HepG2 (cell line): Measurements from ENCODE around the gene TTC24. TPM values are rescaled to one million over a fixed set of nuclear protein-coding genes. Genes with fewer than 3 reads are reported as not detected.

ENCODE experiments used
- FIP1L1 ChIP-seq: fragments of 200-400 bp; formaldehyde crosslinking; IDR thresholded peaks from 2 replicates; pipeline ENCODE4 v1.6.1; 2018; ENCODE audit warnings: low read depth, mild to moderate bottlenecking, low read length, moderate library complexity, borderline replicate concordance; ENCODE audit not compliant: insufficient read depth
- RBM22 ChIP-seq: fragments of 200-400 bp; formaldehyde crosslinking; optimal IDR thresholded peaks from 2 replicates; pipeline ENCODE3; 2017; ENCODE audit warnings: mild to moderate bottlenecking, low read length, moderate library complexity
- TCF12 ChIP-seq, 2 experiments: fragments of 450-650 bp in 1 of 2; sonication (generic) in 1 of 2; formaldehyde crosslinking in 1 of 2; IDR thresholded peaks; 2 replicates each; pipeline versions ENCODE4 v1.6.1 to v1.8.0; 2017 to 2022; ENCODE audit warnings: antibody characterized with exemption in 1 of 2, mild to moderate bottlenecking in 1 of 2, missing genetic modification reagents in 1 of 2, moderate library complexity in 1 of 2
- YY1 ChIP-seq: IDR thresholded peaks from 2 replicates; pipeline ENCODE4 v1.6.1; 2011; ENCODE audit warnings: low read length, low read depth, moderate library complexity, mild to moderate bottlenecking; ENCODE audit not compliant: insufficient read depth, insufficient replicate concordance
- ZFAT ChIP-seq: sonication (generic); formaldehyde crosslinking; conservative IDR thresholded peaks from 2 replicates; pipeline ENCODE4 v1.8.1; 2023; ENCODE audit warnings: missing genetic modification reagents, inconsistent platforms
- ZFP36L2 ChIP-seq: sonication (generic); formaldehyde crosslinking; IDR thresholded peaks from 2 replicates; pipeline ENCODE4 v1.4.0; 2020; ENCODE audit warnings: missing genetic modification reagents
- ZNF205 ChIP-seq: IDR thresholded peaks from 2 replicates; pipeline ENCODE4 v1.6.1; 2018; ENCODE audit warnings: missing biosample characterization, missing genetic modification reagents
- ZNF282 ChIP-seq: fragments of 450-650 bp; IDR thresholded peaks from 2 replicates; pipeline ENCODE4 v1.6.1; 2018; ENCODE audit not compliant: partially characterized antibody
- ZNF430 ChIP-seq: sonication (generic); formaldehyde crosslinking; IDR thresholded peaks from 2 replicates; pipeline ENCODE4 v1.9.0; 2021; ENCODE audit warnings: mild to moderate bottlenecking, missing genetic modification reagents
- ZNF543 ChIP-seq: sonication (generic); formaldehyde crosslinking; IDR thresholded peaks from 2 replicates; pipeline ENCODE4 v1.4.0; 2020; ENCODE audit warnings: mild to moderate bottlenecking, missing genetic modification reagents
- ZNF563 ChIP-seq: sonication (generic); formaldehyde crosslinking; IDR thresholded peaks from 2 replicates; pipeline ENCODE4 v1.8.0; 2022; ENCODE audit warnings: mild to moderate bottlenecking, moderate library complexity, missing genetic modification reagents
- ZNF567 ChIP-seq: sonication (generic); formaldehyde crosslinking; IDR thresholded peaks from 2 replicates; pipeline ENCODE4 v1.8.1; 2023; ENCODE audit warnings: mild to moderate bottlenecking, missing genetic modification reagents, borderline replicate concordance
- ZNF660 ChIP-seq: sonication (generic); formaldehyde crosslinking; IDR thresholded peaks from 2 replicates; pipeline ENCODE4 v1.5.1; 2020; ENCODE audit warnings: mild to moderate bottlenecking, low read depth, missing genetic modification reagents, borderline replicate concordance
- ZNF674 ChIP-seq: sonication (generic); formaldehyde crosslinking; IDR thresholded peaks from 2 replicates; pipeline ENCODE4 v1.5.0; 2020; ENCODE audit warnings: low read depth, mild to moderate bottlenecking, missing genetic modification reagents
- ZNF883 ChIP-seq: sonication (generic); formaldehyde crosslinking; IDR thresholded peaks from 2 replicates; pipeline ENCODE4 v1.5.1; 2020; ENCODE audit warnings: mild to moderate bottlenecking, missing genetic modification reagents; ENCODE audit errors: not compliant biosample characterization
- ZSCAN21 ChIP-seq: sonication (generic); formaldehyde crosslinking; IDR thresholded peaks from 2 replicates; pipeline ENCODE4 v1.8.0; 2022; ENCODE audit warnings: mild to moderate bottlenecking, missing genetic modification reagents, moderate library complexity, borderline replicate concordance
- polyA plus RNA-seq, 8 experiments: library from polyadenylated mRNA; depleted of rRNA in 3 of 8; stranded (reverse) in 7 of 8; unstranded in 1 of 8; fragments of >200 nt; fragmentation: Illumina TruSeq in 4 of 8; extraction: Trizol in 4 of 8; gene quantifications; 2 replicates each; pipeline versions ENCODE4 v1.2.1 to v1.2.3, GENCODE V29; 2011 to 2016; ENCODE audit warnings: low read depth in 4 of 8, missing spikeins in 1 of 8, mixed read lengths in 1 of 8; ENCODE audit not compliant: insufficient read depth in 1 of 8
- total RNA-seq, 5 experiments: library from RNA; depleted of rRNA; stranded (reverse); fragments of >200 nt; fragmentation: Illumina TruSeq; extraction: Trizol; gene quantifications; 2 replicates each; pipeline ENCODE4 v1.2.3, GENCODE V29; 2016; ENCODE audit warnings: low read depth in 1 of 5
- TF ChIP-seq, protein P1 (sequence below): sonication (generic); formaldehyde crosslinking; IDR thresholded peaks from 2 replicates; pipeline ENCODE4 v1.5.0; 2020; ENCODE audit warnings: mild to moderate bottlenecking, missing genetic modification reagents, borderline replicate concordance
- TF ChIP-seq, protein P2 (sequence below): sonication (generic); formaldehyde crosslinking; IDR thresholded peaks from 2 replicates; pipeline ENCODE4 v1.5.1; 2020; ENCODE audit warnings: missing genetic modification reagents, mild to moderate bottlenecking, borderline replicate concordance
- TF ChIP-seq, protein P3 (sequence below): sonication (generic); formaldehyde crosslinking; IDR thresholded peaks from 2 replicates; pipeline ENCODE4 v1.4.0; 2020; ENCODE audit warnings: mild to moderate bottlenecking, missing genetic modification reagents

The TTC24 gene
- total and polyA plus RNA-seq, 2 of the 13 experiments (the other 11 are each of a cell fraction or from before 2014, with no cell fraction given), result 0.13 to 0.18 TPM

DNA sequence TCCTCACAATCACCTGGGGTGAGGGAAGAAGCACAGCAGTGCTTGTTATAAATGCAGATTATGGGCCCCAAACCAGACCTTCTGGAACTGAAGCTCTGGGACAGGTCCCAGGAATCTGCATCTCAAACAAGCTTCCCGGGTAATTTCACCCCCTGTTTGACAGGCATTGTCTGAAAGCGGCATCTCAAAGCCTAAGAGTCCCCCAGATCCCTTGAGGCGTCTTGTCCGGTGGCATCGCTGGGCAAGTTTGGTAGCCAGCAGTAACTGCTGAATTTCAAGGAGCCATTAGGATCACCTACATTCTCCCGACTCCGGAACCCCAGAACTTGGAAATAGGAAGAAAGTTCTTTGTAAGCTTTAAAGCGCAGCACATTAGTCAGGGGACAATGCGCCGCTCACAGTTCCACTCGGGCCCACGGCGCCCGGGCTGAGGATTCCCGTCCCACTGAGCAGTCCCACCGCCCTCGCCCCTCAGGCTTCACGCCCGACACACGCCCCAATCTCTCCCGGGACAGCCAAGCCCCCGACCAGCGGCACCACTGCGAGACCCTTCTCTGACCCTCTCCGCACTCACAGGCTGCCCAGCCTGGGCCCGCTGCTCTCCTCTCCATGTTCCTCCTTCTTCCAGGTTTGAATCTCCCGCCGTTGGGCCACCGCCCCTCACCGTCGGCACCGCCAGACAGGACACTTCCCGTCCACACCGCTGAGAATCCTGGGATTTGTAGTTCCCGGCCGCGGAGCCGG is 7.4 kb upstream of the TTC24 start, which contains the start of gene IQGAP3 (continued):
- TF ChIP-seq, protein P1, sequence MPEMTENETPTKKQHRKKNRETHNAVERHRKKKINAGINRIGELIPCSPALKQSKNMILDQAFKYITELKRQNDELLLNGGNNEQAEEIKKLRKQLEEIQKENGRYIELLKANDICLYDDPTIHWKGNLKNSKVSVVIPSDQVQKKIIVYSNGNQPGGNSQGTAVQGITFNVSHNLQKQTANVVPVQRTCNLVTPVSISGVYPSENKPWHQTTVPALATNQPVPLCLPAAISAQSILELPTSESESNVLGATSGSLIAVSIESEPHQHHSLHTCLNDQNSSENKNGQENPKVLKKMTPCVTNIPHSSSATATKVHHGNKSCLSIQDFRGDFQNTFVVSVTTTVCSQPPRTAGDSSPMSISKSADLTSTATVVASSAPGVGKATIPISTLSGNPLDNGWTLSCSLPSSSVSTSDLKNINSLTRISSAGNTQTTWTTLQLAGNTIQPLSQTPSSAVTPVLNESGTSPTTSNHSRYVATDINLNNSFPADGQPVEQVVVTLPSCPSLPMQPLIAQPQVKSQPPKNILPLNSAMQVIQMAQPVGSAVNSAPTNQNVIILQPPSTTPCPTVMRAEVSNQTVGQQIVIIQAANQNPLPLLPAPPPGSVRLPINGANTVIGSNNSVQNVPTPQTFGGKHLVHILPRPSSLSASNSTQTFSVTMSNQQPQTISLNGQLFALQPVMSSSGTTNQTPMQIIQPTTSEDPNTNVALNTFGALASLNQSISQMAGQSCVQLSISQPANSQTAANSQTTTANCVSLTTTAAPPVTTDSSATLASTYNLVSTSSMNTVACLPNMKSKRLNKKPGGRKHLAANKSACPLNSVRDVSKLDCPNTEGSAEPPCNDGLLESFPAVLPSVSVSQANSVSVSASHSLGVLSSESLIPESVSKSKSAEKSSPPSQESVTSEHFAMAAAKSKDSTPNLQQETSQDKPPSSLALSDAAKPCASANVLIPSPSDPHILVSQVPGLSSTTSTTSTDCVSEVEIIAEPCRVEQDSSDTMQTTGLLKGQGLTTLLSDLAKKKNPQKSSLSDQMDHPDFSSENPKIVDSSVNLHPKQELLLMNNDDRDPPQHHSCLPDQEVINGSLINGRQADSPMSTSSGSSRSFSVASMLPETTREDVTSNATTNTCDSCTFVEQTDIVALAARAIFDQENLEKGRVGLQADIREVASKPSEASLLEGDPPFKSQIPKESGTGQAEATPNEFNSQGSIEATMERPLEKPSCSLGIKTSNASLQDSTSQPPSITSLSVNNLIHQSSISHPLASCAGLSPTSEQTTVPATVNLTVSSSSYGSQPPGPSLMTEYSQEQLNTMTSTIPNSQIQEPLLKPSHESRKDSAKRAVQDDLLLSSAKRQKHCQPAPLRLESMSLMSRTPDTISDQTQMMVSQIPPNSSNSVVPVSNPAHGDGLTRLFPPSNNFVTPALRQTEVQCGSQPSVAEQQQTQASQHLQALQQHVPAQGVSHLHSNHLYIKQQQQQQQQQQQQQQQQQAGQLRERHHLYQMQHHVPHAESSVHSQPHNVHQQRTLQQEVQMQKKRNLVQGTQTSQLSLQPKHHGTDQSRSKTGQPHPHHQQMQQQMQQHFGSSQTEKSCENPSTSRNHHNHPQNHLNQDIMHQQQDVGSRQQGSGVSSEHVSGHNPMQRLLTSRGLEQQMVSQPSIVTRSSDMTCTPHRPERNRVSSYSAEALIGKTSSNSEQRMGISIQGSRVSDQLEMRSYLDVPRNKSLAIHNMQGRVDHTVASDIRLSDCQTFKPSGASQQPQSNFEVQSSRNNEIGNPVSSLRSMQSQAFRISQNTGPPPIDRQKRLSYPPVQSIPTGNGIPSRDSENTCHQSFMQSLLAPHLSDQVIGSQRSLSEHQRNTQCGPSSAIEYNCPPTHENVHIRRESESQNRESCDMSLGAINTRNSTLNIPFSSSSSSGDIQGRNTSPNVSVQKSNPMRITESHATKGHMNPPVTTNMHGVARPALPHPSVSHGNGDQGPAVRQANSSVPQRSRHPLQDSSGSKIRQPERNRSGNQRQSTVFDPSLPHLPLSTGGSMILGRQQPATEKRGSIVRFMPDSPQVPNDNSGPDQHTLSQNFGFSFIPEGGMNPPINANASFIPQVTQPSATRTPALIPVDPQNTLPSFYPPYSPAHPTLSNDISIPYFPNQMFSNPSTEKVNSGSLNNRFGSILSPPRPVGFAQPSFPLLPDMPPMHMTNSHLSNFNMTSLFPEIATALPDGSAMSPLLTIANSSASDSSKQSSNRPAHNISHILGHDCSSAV (CRISPR knock-in tag), result no peak
- peak; percentile 36 for TF ChIP-seq ZNF883 (CRISPR knock-in tag)
- no peak for TF ChIP-seq RBM22
- TF ChIP-seq, protein P2, sequence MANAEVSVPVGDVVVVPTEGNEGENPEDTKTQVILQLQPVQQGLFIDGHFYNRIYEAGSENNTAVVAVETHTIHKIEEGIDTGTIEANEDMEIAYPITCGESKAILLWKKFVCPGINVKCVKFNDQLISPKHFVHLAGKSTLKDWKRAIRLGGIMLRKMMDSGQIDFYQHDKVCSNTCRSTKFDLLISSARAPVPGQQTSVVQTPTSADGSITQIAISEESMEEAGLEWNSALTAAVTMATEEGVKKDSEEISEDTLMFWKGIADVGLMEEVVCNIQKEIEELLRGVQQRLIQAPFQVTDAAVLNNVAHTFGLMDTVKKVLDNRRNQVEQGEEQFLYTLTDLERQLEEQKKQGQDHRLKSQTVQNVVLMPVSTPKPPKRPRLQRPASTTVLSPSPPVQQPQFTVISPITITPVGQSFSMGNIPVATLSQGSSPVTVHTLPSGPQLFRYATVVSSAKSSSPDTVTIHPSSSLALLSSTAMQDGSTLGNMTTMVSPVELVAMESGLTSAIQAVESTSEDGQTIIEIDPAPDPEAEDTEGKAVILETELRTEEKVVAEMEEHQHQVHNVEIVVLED (CRISPR knock-in tag), result peak; percentile 87
- TF ChIP-seq ZNF660, result no peak
- no peak for TF ChIP-seq ZNF674 (CRISPR knock-in tag)
- TF ChIP-seq ZNF563, result no peak
- no peak for TF ChIP-seq ZFP36L2
- no peak for TF ChIP-seq ZFAT
- 0 out of 2 replicates have a peak, but pooled peaks have one; percentile 74 for TF ChIP-seq ZNF567 (CRISPR knock-in tag)
- TF ChIP-seq YY1, result peak; percentile 64
- no peak for TF ChIP-seq ZNF543 (CRISPR knock-in tag)
- TF ChIP-seq, protein P3, sequence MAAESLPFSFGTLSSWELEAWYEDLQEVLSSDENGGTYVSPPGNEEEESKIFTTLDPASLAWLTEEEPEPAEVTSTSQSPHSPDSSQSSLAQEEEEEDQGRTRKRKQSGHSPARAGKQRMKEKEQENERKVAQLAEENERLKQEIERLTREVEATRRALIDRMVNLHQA, result no peak
- no peak for TF ChIP-seq ZNF205 (CRISPR knock-in tag)
- no peak for TF ChIP-seq TCF12 (IDR thresholded peaks at IDR 0.05)
- TF ChIP-seq TCF12 (CRISPR knock-in tag; IDR thresholded peaks at IDR 0.05), result no peak
- no peak for TF ChIP-seq ZNF430 (CRISPR knock-in tag)
- no peak for TF ChIP-seq ZNF282
- TF ChIP-seq FIP1L1, result no peak
- peak; percentile 76; the same call in 1 of the 2 replicates for TF ChIP-seq ZSCAN21 (CRISPR knock-in tag)
